Left ventricle myocardium inferior (tissue), 1 donor: ENCODE measurements around the gene KCNQ1. TPM values are rescaled to one million over a fixed set of nuclear protein-coding genes. Genes with fewer than 3 reads are reported as not detected.

Experiments used
- DNase-seq: peaks from one replicate; pipeline ENCODE4 v3.0.0-alpha.2; 2020
- H3K27ac ChIP-seq: fragments of 200-600 bp; replicated peaks from 2 replicates; pipeline ENCODE4 v1.8.0; 2021
- H3K27me3 ChIP-seq: fragments of 200-600 bp; 2 replicates; pipeline ENCODE4 v1.8.0; 2021; ENCODE audit warnings: low read depth
- H3K36me3 ChIP-seq: fragments of 200-600 bp; 2 replicates; pipeline ENCODE4 v1.8.0; 2021
- H3K4me1 ChIP-seq: fragments of 200-600 bp; 2 replicates; pipeline ENCODE4 v1.8.0; 2021
- H3K4me3 ChIP-seq: fragments of 200-600 bp; 2 replicates; pipeline ENCODE4 v1.8.0; 2021; ENCODE audit warnings: mild to moderate bottlenecking, moderate library complexity
- H3K9me3 ChIP-seq: fragments of 200-600 bp; replicated peaks from 2 replicates; pipeline ENCODE4 v1.8.0; 2021
- CTCF ChIP-seq: fragments of 200-600 bp; IDR thresholded peaks from 2 replicates; pipeline ENCODE4 v1.8.0; 2021; ENCODE audit warnings: antibody characterized with exemption, mild to moderate bottlenecking, borderline replicate concordance
- intact Hi-C: fragments of 100-400 bp; cut with micrococcal nuclease; formaldehyde crosslinking; loops from one replicate; pipeline ENCODE4 v1.11.0; 2022
- total RNA-seq: library from RNA; stranded (reverse); fragmentation: NEBNext Ultra II Directional; extraction: Animal tissue kit (Norgen Biotek cat#: 25700); gene quantifications from one replicate; pipeline ENCODE4 v1.2.1, GENCODE V29; 2021
- donor health status: DM: no; HTN: yes; CAD: no; lungs with severe emphysema.

The KCNQ1 gene
- total RNA-seq, 1 donor from 2014 or later = 41.8 TPM

- no peak for TF ChIP-seq CTCF
- DNase-seq = no peak
- no peak overlapping the region for H3K4me3 ChIP-seq
- no peak overlapping the region for H3K27ac ChIP-seq
- H3K4me1 ChIP-seq = peaks cover 61% of the 10 kb centered on the region
- H3K9me3 ChIP-seq = no peaks in the 10 kb centered on the region
- no peaks in the 10 kb centered on the region for H3K27me3 ChIP-seq
- intact Hi-C loops = no loop called here
- no peaks in the 10 kb centered on the region for H3K36me3 ChIP-seq
Measured at GRCh38 chr11:2696455-2696854, 251.6 kb downstream of the KCNQ1 start.

GRCh38 chr11:2697866-2698265, 253.1 kb downstream of the KCNQ1 start:
- no peaks in the 10 kb centered on the region for H3K36me3 ChIP-seq
- intact Hi-C loops = no loop called here
- H3K27me3 ChIP-seq = no peaks in the 10 kb centered on the region
- TF ChIP-seq CTCF = no peak
- no peak overlapping the region for H3K27ac ChIP-seq
- no peak for DNase-seq
- peak overlapping the region; percentile 78 for H3K4me3 ChIP-seq
- H3K4me1 ChIP-seq = peaks cover 46% of the 10 kb centered on the region
- H3K9me3 ChIP-seq = no peaks in the 10 kb centered on the region

DNA sequence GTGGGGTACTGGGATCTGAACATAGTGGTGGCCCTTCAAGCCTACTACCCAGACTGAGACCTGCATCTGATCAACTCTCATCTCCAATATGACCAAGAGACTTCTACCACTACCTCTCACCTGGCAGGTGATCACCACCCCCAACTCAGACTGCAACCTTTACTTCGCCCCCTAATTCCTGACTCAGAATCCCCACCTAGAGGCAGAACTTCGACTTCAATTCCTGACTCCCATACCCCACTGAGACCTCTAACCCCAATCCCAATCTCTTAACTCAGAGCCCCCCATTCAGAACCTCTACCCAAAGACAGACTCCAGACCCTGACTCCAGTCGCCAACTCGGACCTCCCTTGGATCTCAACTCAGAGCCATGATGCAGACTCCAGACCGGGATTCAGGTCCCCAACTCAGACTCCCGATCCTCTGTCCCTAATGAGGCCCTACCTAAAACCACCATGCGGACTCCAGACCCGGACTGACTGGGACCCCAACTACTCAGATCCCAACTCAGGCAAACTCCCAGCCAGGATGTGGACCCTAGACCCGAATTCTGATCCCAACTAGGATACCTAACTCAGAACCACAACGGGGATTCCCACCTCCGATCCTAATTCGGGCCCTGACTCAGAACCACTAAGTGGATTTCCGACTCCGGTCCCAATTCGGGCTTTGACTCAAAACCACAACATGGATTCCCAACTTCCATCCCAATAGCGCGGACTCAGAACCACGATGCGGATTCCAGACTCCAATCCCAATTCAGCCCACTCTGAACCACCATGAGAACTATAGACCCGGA, 253.8 kb downstream of the KCNQ1 start:
- peak; percentile 5 for DNase-seq
- Histone ChIP-seq H3K27ac (peak overlapping the region; percentile 96), H3K36me3 (no peaks in the 10 kb centered on the region), H3K4me3 (peak overlapping the region; percentile 78), H3K4me1 (peaks cover 43% of the 10 kb centered on the region), H3K27me3 (no peaks in the 10 kb centered on the region), H3K9me3 (no peaks in the 10 kb centered on the region)
- intact Hi-C loops = no loop called here
- TF ChIP-seq CTCF = no peak

DNA sequence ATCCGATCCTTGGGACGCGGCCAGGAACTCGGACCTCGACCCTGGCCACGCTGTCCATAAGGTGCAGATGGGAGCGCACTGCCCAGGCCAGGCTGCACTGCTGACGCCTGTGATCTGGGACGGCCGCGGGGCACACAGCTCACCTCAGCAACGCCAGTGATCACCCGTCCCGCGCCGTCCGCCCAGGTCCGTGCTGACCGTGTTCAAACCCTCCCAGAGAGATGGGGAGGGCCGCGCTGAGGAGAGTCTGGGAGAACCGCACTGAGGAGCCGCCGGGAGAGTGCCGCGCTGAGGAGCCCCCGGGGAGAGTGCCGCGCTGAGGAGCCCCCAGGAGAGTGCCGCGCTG, 254.3 kb downstream of the KCNQ1 start:
- intact Hi-C loops = no loop called here
- no peaks in the 10 kb centered on the region for H3K9me3 ChIP-seq
- no peak for TF ChIP-seq CTCF
- peaks cover 40% of the 10 kb centered on the region for H3K4me1 ChIP-seq
- peak overlapping the region; percentile 78 for H3K4me3 ChIP-seq
- H3K27me3 ChIP-seq = no peaks in the 10 kb centered on the region
- peak overlapping the region; percentile 96 for H3K27ac ChIP-seq
- peak; percentile 20 for DNase-seq
- no peaks in the 10 kb centered on the region for H3K36me3 ChIP-seq

GRCh38 chr11:2699531-2700414, 255.0 kb downstream of the KCNQ1 start, which contains the start of gene KCNQ1OT1:
Gene KCNQ1OT1, minus strand, starts transcription at chr11:2699994.
- no peaks in the 10 kb centered on the region for H3K36me3 ChIP-seq
- no peaks in the 10 kb centered on the region for H3K9me3 ChIP-seq
- H3K4me1 ChIP-seq = peaks cover 34% of the 10 kb centered on the region
- DNase-seq = peak; percentile 88
- H3K4me3 ChIP-seq = peak within 1 kb of the TSS; percentile 78
- no peaks in the 10 kb centered on the region for H3K27me3 ChIP-seq
- H3K27ac ChIP-seq = peak within 1 kb of the TSS; percentile 96
- intact Hi-C loops = no loop called here
- TF ChIP-seq CTCF = no peak
